H1 (cell line): ENCODE results near the gene LMX1B. TPM values are rescaled to one million over a fixed set of nuclear protein-coding genes. Genes with fewer than 3 reads are reported as not detected.

Experiments used
- CTCF ChIA-PET: fragments of 300-600 bp; sonication (Branson Sonifier 250); formaldehyde crosslinking; loops from one replicate; lab custom pipeline; 2021; ENCODE audit not compliant: partially characterized antibody; lab: Charles Lee
- POLR2A ChIA-PET: fragments of 300-600 bp; sonication (Branson Sonifier 250); formaldehyde crosslinking; loops from one replicate; lab custom pipeline; 2021; ENCODE audit warnings: inconsistent platforms; ENCODE audit not compliant: partially characterized antibody; lab: Charles Lee
- DNase-seq, 2 experiments: peaks; one replicate each; pipeline versions ENCODE4 v3.0.0 to v3.0.0-alpha.2; 2010 to 2022; ENCODE audit warnings: low spot score in 2 of 2, low read depth in 1 of 2, mixed read lengths in 1 of 2
- FAIRE-seq: peaks from 2 replicates; lab custom pipeline; 2011; peaks lifted over from hg19 to GRCh38; lab: Jason Lieb, UNC
- H2AFZ ChIP-seq: 2 replicates; pipeline ENCODE4 v1.8.1; 2012; ENCODE audit warnings: low read length, inconsistent platforms
- H2AK5ac ChIP-seq: 2 replicates; pipeline ENCODE4 v1.6.1; 2013; ENCODE audit warnings: low read depth, low read length
- H2BK120ac ChIP-seq: replicated peaks from 2 replicates; pipeline ENCODE3; 2013; ENCODE audit warnings: low read depth, low read length, inconsistent platforms
- H2BK12ac ChIP-seq: 2 replicates; pipeline ENCODE4 v1.6.1; 2013; ENCODE audit warnings: low read depth, low read length
- H2BK15ac ChIP-seq: 2 replicates; pipeline ENCODE4 v1.6.1; 2013; ENCODE audit warnings: low read length
- H2BK20ac ChIP-seq: 2 replicates; pipeline ENCODE4 v1.6.1; 2013; ENCODE audit warnings: low read length
- H2BK5ac ChIP-seq: 2 replicates; pipeline ENCODE4 v1.6.1; 2013; ENCODE audit warnings: low read depth, low read length
- H3K14ac ChIP-seq: 2 replicates; pipeline ENCODE4 v1.6.1; 2013; ENCODE audit warnings: inconsistent platforms; ENCODE audit not compliant: insufficient read length
- H3K18ac ChIP-seq: 2 replicates; pipeline ENCODE4 v1.6.1; 2013; ENCODE audit warnings: low read length; ENCODE audit errors: extremely low read depth
- H3K23ac ChIP-seq: 2 replicates; pipeline ENCODE4 v1.6.1; 2013; ENCODE audit warnings: inconsistent platforms; ENCODE audit not compliant: insufficient read length
- H3K23me2 ChIP-seq: 2 replicates; pipeline ENCODE4 v1.6.1; 2013; ENCODE audit warnings: low read depth, low read length
- H3K27ac ChIP-seq: 2 replicates; pipeline ENCODE4 v1.6.1; 2011; ENCODE audit warnings: low read depth, low read length, inconsistent platforms
- H3K27me3 ChIP-seq, 4 experiments: replicated peaks in 1 of 4; 1 replicate in 1 of 4; 2 replicates in 3 of 4; pipeline versions ENCODE4 v1.6.1 to v1.8.1; 2011 to 2013; ENCODE audit warnings: low read length in 3 of 4, mild to moderate bottlenecking in 3 of 4, inconsistent platforms in 2 of 4, mixed read lengths in 2 of 4, moderate library complexity in 1 of 4; ENCODE audit not compliant: control insufficient read depth in 3 of 4, insufficient read depth in 3 of 4; ENCODE audit errors: extremely low read depth in 1 of 4
- H3K36me3 ChIP-seq, 4 experiments: 2 replicates each; pipeline versions ENCODE4 v1.6.1 to v1.8.1; 2011 to 2013; ENCODE audit warnings: mild to moderate bottlenecking in 4 of 4, low read length in 3 of 4, moderate library complexity in 2 of 4, control low read depth in 1 of 4, inconsistent platforms in 1 of 4; ENCODE audit not compliant: insufficient read depth in 4 of 4, control insufficient read depth in 2 of 4
- H3K4ac ChIP-seq: replicated peaks from 2 replicates; pipeline ENCODE3; 2013; ENCODE audit warnings: low read length, low read depth, mixed read lengths, inconsistent platforms; ENCODE audit not compliant: insufficient read length
- H3K4me1 ChIP-seq, 4 experiments: replicated peaks in 1 of 4; 1 replicate in 1 of 4; 2 replicates in 3 of 4; pipeline versions ENCODE4 v1.6.1 to v1.8.1; 2011 to 2013; ENCODE audit warnings: low read length in 3 of 4, inconsistent platforms in 2 of 4, mixed read lengths in 1 of 4; ENCODE audit not compliant: insufficient read depth in 4 of 4, control insufficient read depth in 3 of 4
- H3K4me2 ChIP-seq, 2 experiments: 2 replicates each; pipeline versions ENCODE4 v1.6.1 to v1.8.1; 2011 to 2013; ENCODE audit warnings: low read depth in 2 of 2, low read length in 2 of 2, control low read depth in 1 of 2, inconsistent platforms in 1 of 2, mild to moderate bottlenecking in 1 of 2; ENCODE audit not compliant: insufficient read depth in 1 of 2
- H3K4me3 ChIP-seq, 4 experiments: fragments of 200-600, 300-600 bp in 1 of 4; sonication (generic), shearing (Covaris generic), sonication (Bioruptor Twin) in 1 of 4; 2 replicates each; pipeline versions ENCODE4 v1.5.1 to v1.8.1; 2011 to 2016; ENCODE audit warnings: low read length in 4 of 4, low read depth in 3 of 4, control low read depth in 2 of 4, inconsistent platforms in 2 of 4, mild to moderate bottlenecking in 2 of 4, mixed read lengths in 1 of 4, moderate library complexity in 1 of 4; ENCODE audit not compliant: insufficient read depth in 2 of 4; ENCODE audit errors: extremely low read depth in 1 of 4
- H3K56ac ChIP-seq: replicated peaks from 2 replicates; pipeline ENCODE3; 2013; ENCODE audit warnings: low read depth, mild to moderate bottlenecking, mixed read lengths, low read length, inconsistent platforms; ENCODE audit not compliant: insufficient read length
- H3K79me1 ChIP-seq: 2 replicates; pipeline ENCODE4 v1.6.1; 2013; ENCODE audit warnings: low read depth, low read length, control low read depth
- H3K79me2 ChIP-seq, 2 experiments: 2 replicates each; pipeline versions ENCODE4 v1.6.1 to v1.8.1; 2012 to 2013; ENCODE audit warnings: low read length in 2 of 2, mild to moderate bottlenecking in 2 of 2, inconsistent platforms in 1 of 2; ENCODE audit not compliant: insufficient read depth in 2 of 2, control insufficient read depth in 1 of 2
- H3K9ac ChIP-seq, 4 experiments: replicated peaks in 1 of 4; 1 replicate in 1 of 4; 2 replicates in 3 of 4; pipeline versions ENCODE4 v1.6.1 to v1.8.1; 2011 to 2013; ENCODE audit warnings: low read depth in 3 of 4, low read length in 3 of 4, control low read depth in 2 of 4, mild to moderate bottlenecking in 2 of 4, moderate library complexity in 2 of 4, inconsistent platforms in 1 of 4; ENCODE audit errors: extremely low read depth in 1 of 4
- H3K9me3 ChIP-seq, 2 experiments: 2 replicates each; pipeline versions ENCODE4 v1.6.1 to v1.8.1; 2012 to 2013; ENCODE audit warnings: mild to moderate bottlenecking in 2 of 2, moderate library complexity in 2 of 2, control low read depth in 1 of 2, inconsistent platforms in 1 of 2, low read depth in 1 of 2, low read length in 1 of 2, mixed read lengths in 1 of 2; ENCODE audit not compliant: insufficient read depth in 2 of 2
- H4K20me1 ChIP-seq, 2 experiments: replicated peaks in 1 of 2; 2 replicates each; pipeline versions ENCODE3 to v1.8.1; 2011 to 2013; ENCODE audit warnings: inconsistent platforms in 2 of 2, low read length in 2 of 2, mild to moderate bottlenecking in 1 of 2; ENCODE audit not compliant: insufficient read depth in 2 of 2, control insufficient read depth in 1 of 2
- H4K5ac ChIP-seq: 2 replicates; pipeline ENCODE4 v1.6.1; 2013; ENCODE audit warnings: low read length, low read depth, mixed read lengths, inconsistent platforms; ENCODE audit not compliant: insufficient read length
- H4K8ac ChIP-seq: 2 replicates; pipeline ENCODE4 v1.8.0; 2013; ENCODE audit warnings: mild to moderate bottlenecking, moderate library complexity, low read length, inconsistent platforms; ENCODE audit not compliant: insufficient read depth; ENCODE audit errors: extremely low read depth
- H4K91ac ChIP-seq: replicated peaks from 2 replicates; pipeline ENCODE3; 2013; ENCODE audit warnings: low read length, mixed read lengths, inconsistent platforms; ENCODE audit not compliant: insufficient read length
- BACH1 ChIP-seq: IDR thresholded peaks from 2 replicates; pipeline ENCODE4 v1.6.1; 2012; ENCODE audit warnings: low read length, improper control_type of control experiment
- BCL11A ChIP-seq, 2 experiments: IDR thresholded peaks; one replicate each; pipeline ENCODE4 v1.6.1; 2011; ENCODE audit warnings: low read depth in 2 of 2, low read length in 2 of 2, mild to moderate bottlenecking in 2 of 2
- RAD21 ChIP-seq, 2 experiments: IDR thresholded peaks in 1 of 2; conservative IDR thresholded peaks in 1 of 2; 2 replicates each; pipeline ENCODE4 v1.6.1; 2011; ENCODE audit warnings: low read depth in 2 of 2, low read length in 2 of 2, improper control_type of control experiment in 1 of 2, inconsistent platforms in 1 of 2, mild to moderate bottlenecking in 1 of 2, moderate library complexity in 1 of 2
- RXRA ChIP-seq: IDR thresholded peaks from 2 replicates; pipeline ENCODE4 v1.6.1; 2011; ENCODE audit warnings: low read depth, mild to moderate bottlenecking, low read length, moderate library complexity; ENCODE audit not compliant: insufficient read depth
- SP4 ChIP-seq: IDR thresholded peaks from 2 replicates; pipeline ENCODE4 v1.6.1; 2012; ENCODE audit warnings: low read length, inconsistent platforms
- ZNF274 ChIP-seq: IDR thresholded peaks from 2 replicates; pipeline ENCODE4 v1.7.0; 2012; ENCODE audit warnings: low read length, borderline replicate concordance; ENCODE audit errors: extremely low read depth
- WGBS, 2 experiments: shearing (Covaris generic) in 1 of 2; methylation state at CpG; one replicate each; pipeline versions ENCODE4 v1.1.6 to v1.1.7; 2013 to 2015; ENCODE audit warnings: low lambda C conversion rate in 2 of 2, mixed read lengths in 2 of 2, inconsistent platforms in 1 of 2, low coverage in 1 of 2, missing lambda C conversion rate in 1 of 2; ENCODE audit not compliant: insufficient replicate concordance in 2 of 2, insufficient coverage in 1 of 2, insufficient read length in 1 of 2; ENCODE audit errors: extremely low coverage in 1 of 2, missing lambda C conversion rate in 1 of 2; 5-methylcytosine and 5-hydroxymethylcytosine counted together
- polyA plus RNA-seq, 7 experiments: library from polyadenylated mRNA; depleted of rRNA in 3 of 7; stranded (reverse) in 5 of 7; unstranded in 2 of 7; fragments of >200 nt in 5 of 7; fragments of 200-250 nt in 2 of 7; gene quantifications; 1 replicate in 5 of 7; 2 replicates in 1 of 7; 4 replicates in 1 of 7; pipeline versions ENCODE4 v1.2.1 to v1.2.3, GENCODE V29; 2011 to 2013; ENCODE audit warnings: missing spikeins in 2 of 7, mixed read lengths in 2 of 7
- total RNA-seq: library from RNA; stranded (reverse); fragmentation: NEBNext Ultra II Directional; extraction: Animal tissue kit (Norgen Biotek cat#: 25700); gene quantifications from 2 replicates; pipeline ENCODE4 v1.2.1, GENCODE V29; 2021

LMX1B gene
- total and polyA plus RNA-seq, 2 of the 8 experiments (the other 6 are each of a cell fraction or from before 2014, with no cell fraction given), result 0.09 to 0.37 TPM

DNA sequence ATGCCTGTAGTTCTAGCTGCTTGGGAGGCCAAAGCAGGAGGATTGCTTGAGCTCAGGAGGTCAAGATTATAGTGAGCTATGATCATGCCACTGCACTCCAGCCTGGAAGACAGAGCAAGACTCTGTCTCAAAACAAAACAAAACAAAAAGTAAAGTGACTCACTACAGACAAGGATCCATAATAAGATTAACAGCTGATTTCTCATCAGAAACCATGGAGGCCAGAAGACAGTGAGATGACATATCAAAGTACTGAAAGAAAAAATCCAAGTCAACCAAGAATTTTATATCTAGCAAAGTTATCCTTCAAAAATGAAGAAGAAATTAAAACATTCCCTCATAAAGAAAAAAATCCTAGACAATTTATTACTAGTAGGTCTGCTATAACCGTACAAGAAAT is 121.8 kb downstream of the LMX1B start:
- no peak for FAIRE-seq
- no peak overlapping the region for H4K5ac ChIP-seq
- no peak overlapping the region for H3K14ac ChIP-seq
- no peak for TF ChIP-seq RXRA
- TF ChIP-seq BCL11A (IDR thresholded peaks at IDR 0.05; ENCODE audit: low read depth in 2 of 2, low read length in 2 of 2), result no peak
- no peak for TF ChIP-seq ZNF274
- no peak for TF ChIP-seq SP4
- TF ChIP-seq BACH1, result no peak
- no peak for TF ChIP-seq RAD21 (IDR thresholded peaks at IDR 0.05 in 1 of 2, conservative IDR thresholded peaks at IDR 0.05 in 1 of 2; ENCODE audit: low read depth in 2 of 2, low read length in 2 of 2)

More for the DNA sequence above, 121.8 kb downstream of the LMX1B start:
- Histone ChIP-seq H3K79me2 (no peaks in the 10 kb centered on the region), H4K20me1 (no peaks in the 10 kb centered on the region), H2BK5ac (no peak overlapping the region), H3K4me1 (no peaks in the 10 kb centered on the region), H3K9ac (no peak overlapping the region), H2BK15ac (no peak overlapping the region), H2AFZ (no peak overlapping the region), H3K4ac (no peak overlapping the region), H3K79me1 (no peaks in the 10 kb centered on the region), H4K8ac (no peak overlapping the region), H3K4me2 (no peak overlapping the region), H2AK5ac (no peak overlapping the region), H3K23me2 (no peaks in the 10 kb centered on the region), H2BK20ac (no peak overlapping the region), H3K27ac (no peak overlapping the region), H3K9me3 (peaks cover 3% of the 10 kb centered on the region in 2 experiments; a peak in 2 of 4 replicates), H2BK12ac (no peak overlapping the region), H4K91ac (no peak overlapping the region), H3K23ac (no peak overlapping the region), H3K18ac (no peak overlapping the region), H3K4me3 (no peak overlapping the region), H2BK120ac (no peak overlapping the region), H3K27me3 (no peaks in the 10 kb centered on the region; a peak in 2 of 7 replicates), H3K56ac (no peak overlapping the region), H3K36me3 (no peaks in the 10 kb centered on the region)
- ChIA-PET CTCF (interaction anchor here (0.7 to 6.7 kb wide), 3 partner anchors 9 to 33 kb away, joined by 3 to 48 read pairs (median 10); no protein-coding TSS in a partner anchor), POLR2A (interaction anchor here (0.6 kb wide), 1 partner anchor 309 kb away, joined by 4 read pairs; no protein-coding TSS in a partner anchor)
- 89% methylated on average over 1 of the region's 1 CpG; no CpG with 5 or more reads in 1 of the 2 experiments for WGBS, 2 experiments
- no peak for DNase-seq
